Ascending aorta (tissue), 2 donors: Measurements from ENCODE around the gene MAEA. TPM values are rescaled to one million over a fixed set of nuclear protein-coding genes. Genes with fewer than 3 reads are reported as not detected.

ENCODE experiments used
- DNase-seq, 2 donors: peaks; one replicate each; pipeline ENCODE4 v3.0.0-alpha.2; 2019; ENCODE audit warnings: low spot score in 2 of 2
- H3K27ac ChIP-seq, 2 donors: fragments of 200-600 bp; sonication (generic); one replicate each; pipeline ENCODE4 v1.5.1; 2016 to 2017; ENCODE audit warnings: mild to moderate bottlenecking in 1 of 2
- H3K27me3 ChIP-seq: fragments of 200-600 bp; sonication (generic); one replicate; pipeline ENCODE4 v1.5.1; 2017
- H3K36me3 ChIP-seq, 2 donors: fragments of 200-600 bp; sonication (generic); one replicate each; pipeline ENCODE4 v1.5.1; 2016
- H3K4me1 ChIP-seq, 2 donors: fragments of 200-600 bp; sonication (generic); one replicate each; pipeline ENCODE4 v1.5.1; 2016 to 2017; ENCODE audit warnings: mild to moderate bottlenecking in 1 of 2
- H3K4me3 ChIP-seq, 2 donors: fragments of 200-600 bp; sonication (generic); one replicate each; pipeline ENCODE4 v1.5.1; 2016 to 2017; ENCODE audit warnings: mild to moderate bottlenecking in 1 of 2
- H3K9me3 ChIP-seq, 2 donors: fragments of 200-600 bp; sonication (generic); one replicate each; pipeline ENCODE4 v1.5.1; 2016
- intact Hi-C: fragments of 100-400 bp; cut with DNase I; formaldehyde crosslinking; loops from one replicate; pipeline ENCODE4 v1.15.1; 2023
- total RNA-seq: library from RNA; depleted of rRNA; stranded (reverse); fragments of >200 nt; gene quantifications from one replicate; pipeline ENCODE4 v1.1.0, GENCODE V29; 2016
- TF ChIP-seq, protein P1 (sequence below), 3 experiments: fragments of 200-600 bp in 2 of 3; fragments of 450-650 bp in 1 of 3; sonication (generic) in 2 of 3; IDR thresholded peaks; one replicate each; pipeline ENCODE4 v1.5.1; 2016 to 2019; ENCODE audit warnings: antibody characterized with exemption in 3 of 3, mild to moderate bottlenecking in 1 of 3, moderate library complexity in 1 of 3

MAEA gene
- total RNA-seq, 1 donor from 2014 or later = 56.3 TPM

DNA sequence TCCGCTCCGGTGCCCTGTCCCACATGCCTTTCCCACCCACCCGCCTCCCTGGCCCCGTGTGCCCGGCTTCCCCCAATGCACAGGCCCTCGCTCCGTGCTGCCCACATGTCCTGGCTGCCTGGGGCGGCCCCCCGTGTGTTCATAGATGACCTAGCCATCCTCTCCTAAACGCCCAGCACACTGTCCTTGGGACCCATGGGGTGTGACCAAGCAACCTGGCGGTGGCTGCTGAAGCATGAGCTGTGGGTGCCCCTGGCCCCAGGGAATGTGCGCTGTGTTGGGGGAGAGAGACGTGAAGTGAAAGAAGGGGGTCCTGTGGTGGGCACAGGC lies 28.3 kb downstream of the MAEA start:
- H3K9me3 ChIP-seq = no peaks in the 10 kb centered on the region
- H3K36me3 ChIP-seq = peaks cover 55 to 67% of the 10 kb centered on the region in 2 donors
- peaks cover 0 to 2% of the 10 kb centered on the region in 2 donors for H3K4me1 ChIP-seq
- no peak for DNase-seq
- TF ChIP-seq, protein P1, sequence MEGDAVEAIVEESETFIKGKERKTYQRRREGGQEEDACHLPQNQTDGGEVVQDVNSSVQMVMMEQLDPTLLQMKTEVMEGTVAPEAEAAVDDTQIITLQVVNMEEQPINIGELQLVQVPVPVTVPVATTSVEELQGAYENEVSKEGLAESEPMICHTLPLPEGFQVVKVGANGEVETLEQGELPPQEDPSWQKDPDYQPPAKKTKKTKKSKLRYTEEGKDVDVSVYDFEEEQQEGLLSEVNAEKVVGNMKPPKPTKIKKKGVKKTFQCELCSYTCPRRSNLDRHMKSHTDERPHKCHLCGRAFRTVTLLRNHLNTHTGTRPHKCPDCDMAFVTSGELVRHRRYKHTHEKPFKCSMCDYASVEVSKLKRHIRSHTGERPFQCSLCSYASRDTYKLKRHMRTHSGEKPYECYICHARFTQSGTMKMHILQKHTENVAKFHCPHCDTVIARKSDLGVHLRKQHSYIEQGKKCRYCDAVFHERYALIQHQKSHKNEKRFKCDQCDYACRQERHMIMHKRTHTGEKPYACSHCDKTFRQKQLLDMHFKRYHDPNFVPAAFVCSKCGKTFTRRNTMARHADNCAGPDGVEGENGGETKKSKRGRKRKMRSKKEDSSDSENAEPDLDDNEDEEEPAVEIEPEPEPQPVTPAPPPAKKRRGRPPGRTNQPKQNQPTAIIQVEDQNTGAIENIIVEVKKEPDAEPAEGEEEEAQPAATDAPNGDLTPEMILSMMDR (IDR thresholded peaks at IDR 0.05) = no peak
- no peak overlapping the region for H3K4me3 ChIP-seq
- no peak overlapping the region for H3K27ac ChIP-seq
- intact Hi-C loops = no loop called here
- no peaks in the 10 kb centered on the region for H3K27me3 ChIP-seq

- Histone ChIP-seq H3K4me1 (peaks cover 0 to 6% of the 10 kb centered on the region in 2 donors), H3K36me3 (peaks cover 50 to 61% of the 10 kb centered on the region in 2 donors)
- DNase-seq = no peak
Observed at GRCh38 chr4:1318488-1319213, 29.0 kb downstream of the MAEA start.

DNA sequence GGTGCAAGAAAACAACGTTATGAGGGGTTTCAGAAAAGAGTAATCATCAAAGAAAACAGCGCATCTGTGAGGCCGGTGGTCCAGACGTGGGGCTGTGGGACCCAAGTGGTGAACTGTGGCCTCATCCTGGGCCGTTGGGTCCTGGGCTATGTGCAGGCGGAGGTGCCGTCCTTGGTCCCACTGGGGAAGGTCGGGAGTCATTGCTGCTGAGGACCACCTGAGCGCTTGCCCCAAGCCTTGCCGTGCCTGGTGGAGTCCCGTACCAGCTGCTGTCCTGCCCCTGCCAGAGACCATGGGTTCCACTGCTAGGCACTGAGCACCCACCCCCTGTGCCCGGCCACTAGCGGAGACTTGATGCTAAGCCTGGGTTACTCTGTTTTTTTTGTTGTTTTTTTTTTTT lies 31.8 kb downstream of the MAEA start:
- H3K4me1 ChIP-seq = peaks cover 0 to 8% of the 10 kb centered on the region in 2 donors
- TF ChIP-seq, protein P1 (IDR thresholded peaks at IDR 0.05) = no peak

More at GRCh38 chr4:1318488-1319213, 29.0 kb downstream of the MAEA start:
- H3K4me3 ChIP-seq = no peak overlapping the region
- TF ChIP-seq, protein P1 (IDR thresholded peaks at IDR 0.05) = peak in 1 of 3 experiments; percentile 14
- H3K9me3 ChIP-seq = no peaks in the 10 kb centered on the region
- no peaks in the 10 kb centered on the region for H3K27me3 ChIP-seq
- H3K27ac ChIP-seq = no peak overlapping the region
- intact Hi-C loops = no loop called here

DNA sequence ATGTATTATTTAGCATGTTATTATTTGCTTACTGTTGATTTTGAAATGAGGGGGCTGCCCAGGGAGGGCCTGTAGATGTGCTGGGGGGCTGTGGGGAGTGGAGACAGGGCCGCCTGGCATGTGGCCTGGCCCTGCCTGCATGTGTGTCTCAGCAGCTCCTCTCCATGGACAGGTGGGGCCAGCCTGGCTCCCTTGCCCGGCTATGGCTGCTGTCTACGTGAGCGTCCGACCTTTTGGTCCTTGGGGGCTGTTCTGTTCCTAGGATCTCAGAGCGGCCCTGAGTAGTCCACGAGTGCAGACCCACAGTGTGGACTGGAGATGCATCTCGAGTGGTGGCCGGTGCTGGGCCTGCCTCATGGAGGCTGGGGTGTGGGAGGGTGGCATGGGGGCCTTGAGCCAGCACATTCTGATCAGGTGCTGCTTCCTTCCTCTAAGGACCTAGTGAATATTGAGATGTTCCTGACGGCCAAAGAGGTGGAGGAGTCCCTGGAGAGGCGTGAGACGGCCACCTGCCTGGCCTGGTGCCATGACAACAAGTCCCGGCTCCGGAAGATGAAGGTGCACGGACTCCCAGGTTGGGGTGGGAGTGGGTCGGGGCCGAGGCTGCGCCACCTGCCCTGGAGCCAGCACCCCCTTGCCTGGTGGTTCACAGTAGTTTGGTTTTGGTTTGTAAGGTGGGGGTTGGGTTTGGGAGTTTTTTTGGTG lies 32.4 kb downstream of the MAEA start:
- Histone ChIP-seq H3K27ac (no peak overlapping the region), H3K27me3 (no peaks in the 10 kb centered on the region), H3K36me3 (peaks cover 23 to 49% of the 10 kb centered on the region in 2 donors), H3K9me3 (no peaks in the 10 kb centered on the region), H3K4me1 (peaks cover 0 to 8% of the 10 kb centered on the region in 2 donors), H3K4me3 (no peak overlapping the region)
- no peak for DNase-seq
- TF ChIP-seq, protein P1 (IDR thresholded peaks at IDR 0.05) = no peak
- intact Hi-C loops = no loop called here

More for the DNA sequence above, 31.8 kb downstream of the MAEA start:
- intact Hi-C loops = no loop called here
- no peaks in the 10 kb centered on the region for H3K27me3 ChIP-seq
- H3K27ac ChIP-seq = no peak overlapping the region
- no peaks in the 10 kb centered on the region for H3K9me3 ChIP-seq
- H3K36me3 ChIP-seq = peaks cover 22 to 46% of the 10 kb centered on the region in 2 donors
- no peak for DNase-seq
- no peak overlapping the region for H3K4me3 ChIP-seq

- Histone ChIP-seq H3K4me1 (peaks cover 0 to 8% of the 10 kb centered on the region in 2 donors), H3K27ac (peak overlapping the region; percentile 56 to 73), H3K27me3 (no peaks in the 10 kb centered on the region), H3K9me3 (no peaks in the 10 kb centered on the region), H3K36me3 (peaks cover 24 to 49% of the 10 kb centered on the region in 2 donors), H3K4me3 (no peak overlapping the region)
- DNase-seq = no peak
- TF ChIP-seq, protein P1 (IDR thresholded peaks at IDR 0.05) = no peak
- intact Hi-C loops = loop anchor here (1.0 kb wide), 1 partner anchor 14 kb away; no protein-coding TSS in a partner anchor
Observed at GRCh38 chr4:1323280-1323634, 33.6 kb downstream of the MAEA start.
